HepG2 (cell line): ENCODE measurements around the gene SEC23IP. TPM values are rescaled to one million over a fixed set of nuclear protein-coding genes. Genes with fewer than 3 reads are reported as not detected.

Experiments used
- BCLAF1 ChIP-seq: fragments of 450-650 bp; IDR thresholded peaks from 2 replicates; pipeline ENCODE4 v1.6.1; 2017; ENCODE audit warnings: mild to moderate bottlenecking
- CCDC6 ChIP-seq: sonication (generic); formaldehyde crosslinking; IDR thresholded peaks from 2 replicates; pipeline ENCODE4 v1.8.1; 2022; ENCODE audit warnings: mild to moderate bottlenecking, missing genetic modification reagents, moderate library complexity
- NCOA2 ChIP-seq: sonication (generic); formaldehyde crosslinking; IDR thresholded peaks from 2 replicates; pipeline ENCODE4 v1.8.0; 2022; ENCODE audit warnings: inconsistent platforms
- RNF2 ChIP-seq: fragments of 450-650 bp; conservative IDR thresholded peaks from 2 replicates; pipeline ENCODE4 v1.6.1; 2016; ENCODE audit warnings: low read depth
- RNF219 ChIP-seq: sonication (generic); formaldehyde crosslinking; IDR thresholded peaks from 2 replicates; pipeline ENCODE4 v1.5.0; 2020; ENCODE audit warnings: mild to moderate bottlenecking, missing genetic modification reagents
- SMAD1 ChIP-seq: sonication (generic); formaldehyde crosslinking; IDR thresholded peaks from 2 replicates; pipeline ENCODE4 v1.4.0; 2020; ENCODE audit warnings: missing genetic modification reagents, low read depth, mild to moderate bottlenecking, borderline replicate concordance
- TFDP1 ChIP-seq: IDR thresholded peaks from 2 replicates; pipeline ENCODE4 v1.6.1; 2016; ENCODE audit warnings: missing compliant biosample characterization, missing genetic modification reagents, borderline replicate concordance
- ZBTB4 ChIP-seq: sonication (generic); formaldehyde crosslinking; IDR thresholded peaks from 2 replicates; pipeline ENCODE4 v1.4.0; 2020; ENCODE audit warnings: missing genetic modification reagents, mild to moderate bottlenecking, borderline replicate concordance
- ZFP36 ChIP-seq: fragments of 150-350 bp; IDR thresholded peaks from 2 replicates; pipeline ENCODE4 v1.6.1; 2018; ENCODE audit warnings: borderline replicate concordance, low read length, low read depth; ENCODE audit not compliant: partially characterized antibody
- ZNF547 ChIP-seq: sonication (generic); formaldehyde crosslinking; IDR thresholded peaks from 2 replicates; pipeline ENCODE4 v1.5.1; 2020; ENCODE audit warnings: mild to moderate bottlenecking, missing genetic modification reagents
- polyA plus RNA-seq, 8 experiments: library from polyadenylated mRNA; depleted of rRNA in 3 of 8; stranded (reverse) in 7 of 8; unstranded in 1 of 8; fragments of >200 nt; fragmentation: Illumina TruSeq in 4 of 8; extraction: Trizol in 4 of 8; gene quantifications; 2 replicates each; pipeline versions ENCODE4 v1.2.1 to v1.2.3, GENCODE V29; 2011 to 2016; ENCODE audit warnings: low read depth in 4 of 8, missing spikeins in 1 of 8, mixed read lengths in 1 of 8; ENCODE audit not compliant: insufficient read depth in 1 of 8
- total RNA-seq, 5 experiments: library from RNA; depleted of rRNA; stranded (reverse); fragments of >200 nt; fragmentation: Illumina TruSeq; extraction: Trizol; gene quantifications; 2 replicates each; pipeline ENCODE4 v1.2.3, GENCODE V29; 2016; ENCODE audit warnings: low read depth in 1 of 5

Gene SEC23IP
- total and polyA plus RNA-seq, 2 of the 13 experiments (the other 11 are each of a cell fraction or from before 2014, with no cell fraction given): 32.3 to 57.7 TPM

GRCh38 chr10:119872860-119873681 lies 19.5 kb upstream of the SEC23IP start (continued):
- TF ChIP-seq ZBTB4 (CRISPR knock-in tag): no peak
- TF ChIP-seq ZNF547 (CRISPR knock-in tag): 0 out of 2 replicates have a peak, but pooled peaks have one; percentile 17
- TF ChIP-seq SMAD1 (CRISPR knock-in tag): no peak
- no peak for TF ChIP-seq RNF219 (CRISPR knock-in tag)
- peak; percentile 95 for TF ChIP-seq TFDP1 (CRISPR knock-in tag)
- no peak for TF ChIP-seq NCOA2
- no peak for TF ChIP-seq ZFP36
- TF ChIP-seq RNF2: no peak
- TF ChIP-seq BCLAF1: no peak
- TF ChIP-seq CCDC6 (CRISPR knock-in tag): 0 out of 2 replicates have a peak, but pooled peaks have one; percentile 60
